HG03060 (cell line): ENCODE results near the gene ITIH4.

Experiments used
- ATAC-seq: cut with Tn5 transposase; IDR thresholded peaks from one replicate; pipeline ENCODE4 v1.9.1; 2021; ENCODE audit warnings: low read depth, moderate number of reproducible peaks; ENCODE audit not compliant: unreplicated experiment

The ITIH4 gene

DNA sequence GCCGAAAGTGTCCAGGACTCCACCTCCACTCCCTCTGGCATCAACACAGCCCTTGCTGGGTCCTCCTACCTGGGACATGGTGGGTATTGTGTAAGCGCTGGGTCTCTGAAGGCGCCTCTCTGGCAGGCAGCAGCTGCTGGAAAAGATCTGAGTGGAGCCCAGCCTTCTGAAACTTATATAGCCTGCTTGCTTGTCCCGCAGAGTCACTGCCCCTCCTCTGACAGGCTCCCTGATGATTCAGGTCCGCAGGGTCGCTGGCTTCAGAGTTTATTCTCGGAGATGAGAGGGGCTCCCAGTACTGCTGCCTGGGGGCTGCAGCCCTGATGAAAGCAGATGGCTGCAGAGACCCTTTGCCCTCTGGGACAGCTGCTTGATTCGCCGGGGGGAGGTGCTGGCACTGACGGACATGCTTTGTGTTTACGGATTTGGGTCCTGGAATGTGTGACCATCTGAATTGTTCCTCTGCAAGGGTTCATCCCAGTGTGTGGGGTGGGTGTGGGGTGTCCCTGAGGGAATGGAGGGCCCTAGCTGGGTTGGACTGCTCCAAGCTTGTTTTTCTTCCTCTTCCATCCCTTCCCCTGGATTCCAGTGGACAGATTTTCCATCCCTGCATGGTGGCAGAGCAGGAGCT lies 4.5 kb upstream of the ITIH4 start, which contains the start of gene MUSTN1:
Gene MUSTN1, minus strand, starts transcription at position 149 of the 631 bp plus-strand sequence. Its CDS starts 71 bp downstream, at position 78.
- no peak for ATAC-seq

DNA sequence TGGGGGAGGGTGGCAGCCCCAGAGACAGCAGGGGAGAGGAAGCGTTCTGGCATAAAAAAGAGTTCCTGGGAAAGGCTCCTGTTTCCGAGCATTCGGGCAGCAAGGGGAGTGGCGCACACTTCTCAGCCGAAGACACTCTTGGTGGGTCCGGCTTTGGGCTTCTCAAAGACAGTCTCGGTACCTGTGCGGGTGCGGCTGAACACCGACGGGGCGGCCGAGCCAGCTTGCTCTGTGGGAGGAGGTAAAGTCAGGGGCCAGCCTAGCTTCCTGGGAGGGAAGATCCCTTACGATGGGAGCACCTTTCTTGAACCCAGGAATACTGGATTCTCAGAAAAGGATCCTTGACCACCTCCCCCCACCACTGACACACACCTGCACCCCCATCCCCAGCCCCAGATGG lies 2.7 kb upstream of the ITIH4 start:
- no peak for ATAC-seq

DNA sequence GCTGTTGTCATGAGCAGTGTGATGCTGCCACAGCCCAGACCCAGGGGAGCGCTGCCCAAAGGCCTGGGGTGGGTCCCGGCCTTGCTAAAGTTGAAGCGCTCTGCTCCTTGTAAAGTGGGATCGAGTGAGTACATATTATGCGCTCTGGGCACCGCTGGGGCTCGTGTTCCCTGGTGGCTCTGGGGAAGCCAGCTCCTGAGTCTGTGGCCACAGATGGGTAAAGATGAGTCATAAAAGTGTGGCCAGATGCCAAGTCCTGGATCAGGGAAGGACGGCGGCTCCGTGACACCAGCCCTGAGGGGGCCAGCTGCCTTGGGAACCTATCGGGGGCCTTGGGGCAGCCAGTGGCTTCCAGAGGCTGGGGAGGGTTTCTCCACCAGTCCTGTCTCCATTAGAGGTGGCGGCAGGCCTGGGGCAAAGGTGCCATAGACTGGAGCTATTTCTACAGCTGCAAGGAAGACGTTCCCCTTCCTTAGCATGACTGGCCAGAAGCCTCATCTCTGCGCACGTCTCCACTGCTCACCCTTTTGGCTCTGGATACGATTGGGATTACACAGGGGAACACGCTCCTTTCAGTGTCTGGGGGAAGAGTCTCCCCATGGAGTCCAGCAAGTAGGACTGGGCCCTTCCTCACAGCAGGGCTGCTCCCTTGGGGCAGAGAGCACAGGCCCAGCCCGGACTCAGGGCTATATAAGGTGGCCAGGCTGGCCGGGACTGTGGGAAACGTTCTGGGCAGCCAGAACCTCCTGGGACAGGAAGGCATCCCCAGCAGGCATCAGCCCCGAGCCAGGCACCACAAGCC lies 1.2 kb upstream of the ITIH4 start:
- ATAC-seq, result no peak

DNA sequence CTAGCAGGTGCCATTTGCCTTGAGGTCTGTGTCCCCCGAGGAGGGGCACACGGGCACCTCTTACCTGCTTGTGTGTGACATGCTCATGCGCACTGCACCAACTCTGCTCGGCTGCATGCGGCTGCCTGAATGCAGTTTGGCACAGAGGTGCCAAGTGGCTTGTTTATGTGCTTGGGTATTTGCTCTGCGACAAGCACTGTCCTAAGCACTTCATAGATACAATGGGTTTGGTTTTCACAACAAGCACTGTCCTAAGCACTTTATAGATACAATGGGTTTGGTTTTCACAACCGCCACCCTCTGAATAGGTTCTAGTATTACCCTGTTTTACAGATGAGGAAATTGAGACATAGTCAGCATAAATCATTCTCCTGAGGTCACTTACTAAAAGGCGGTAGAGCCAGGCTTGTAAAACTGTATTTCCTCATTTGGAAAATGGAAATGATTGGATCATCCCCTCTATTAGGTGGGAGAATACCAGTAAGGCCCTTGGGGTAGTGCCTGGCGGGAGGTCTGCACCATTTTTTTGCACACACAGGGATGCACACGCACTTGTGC lies 487 bp downstream of the ITIH4 start:
- ATAC-seq, result no peak

DNA sequence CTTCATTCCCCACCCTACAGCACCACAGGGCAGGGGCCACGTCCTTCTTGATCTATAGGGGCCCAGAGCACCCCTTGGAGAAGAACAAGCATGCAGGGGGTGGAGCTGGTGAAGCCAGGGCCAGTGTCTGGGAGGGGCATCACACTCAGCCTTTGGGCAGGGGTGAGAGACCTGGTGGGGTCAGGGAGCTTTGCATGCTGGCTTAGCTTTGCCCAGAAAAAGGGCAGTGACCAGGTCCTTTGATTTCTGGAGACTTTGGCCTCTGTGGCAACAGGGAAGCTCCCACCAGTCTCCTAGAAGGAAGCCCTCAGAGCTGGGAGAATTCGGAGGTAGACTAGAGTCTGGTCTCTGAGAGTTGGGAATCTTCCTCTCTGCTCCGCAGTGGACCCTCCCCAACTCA lies 990 bp downstream of the ITIH4 start:
- no peak for ATAC-seq

DNA sequence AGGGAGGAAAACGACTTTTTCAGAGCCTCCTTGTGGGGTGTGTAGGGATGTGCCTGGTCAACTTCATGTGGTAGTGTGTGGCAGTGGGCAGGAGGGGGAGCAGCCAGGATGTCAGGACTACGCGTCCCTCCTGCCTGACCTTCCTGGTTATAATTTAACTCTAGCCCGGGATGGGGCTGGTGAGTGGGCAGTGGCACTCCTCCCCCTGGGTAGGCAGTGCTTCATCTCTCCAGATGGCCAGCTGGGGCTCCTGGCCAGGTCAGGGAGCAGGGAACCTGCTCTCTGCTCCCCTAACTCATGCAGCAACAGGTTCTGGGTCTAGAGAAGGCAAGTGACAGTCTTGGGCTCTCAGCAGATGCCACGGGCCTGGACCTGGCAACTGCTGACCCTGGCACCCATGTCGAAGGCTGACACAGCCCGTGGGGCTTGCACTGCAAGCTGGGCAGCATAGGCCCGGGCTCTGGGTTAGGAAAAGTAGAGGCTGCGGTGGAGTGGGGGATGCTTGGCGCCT lies 2.6 kb downstream of the ITIH4 start:
- no peak for ATAC-seq

DNA sequence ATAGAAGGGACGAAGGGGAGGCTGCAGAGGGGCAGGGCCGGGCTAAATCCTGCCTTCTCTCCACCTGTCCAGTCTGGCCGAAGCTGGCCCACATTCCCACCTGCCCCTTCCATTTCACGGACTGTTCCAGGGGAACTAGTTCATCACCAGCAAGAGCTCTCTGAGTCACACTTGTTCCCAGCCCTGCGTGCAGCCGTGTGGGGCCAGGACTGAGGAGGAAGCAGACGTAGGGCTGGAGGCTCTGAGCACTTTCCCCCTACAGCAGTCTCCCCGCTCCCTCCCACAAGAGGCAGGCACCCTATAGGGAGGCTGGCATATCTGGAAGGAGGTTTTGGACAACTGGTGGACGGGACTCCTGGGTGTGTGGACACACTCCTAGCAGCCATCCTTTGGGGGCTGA lies 3.0 kb downstream of the ITIH4 start:
- ATAC-seq, result no peak

DNA sequence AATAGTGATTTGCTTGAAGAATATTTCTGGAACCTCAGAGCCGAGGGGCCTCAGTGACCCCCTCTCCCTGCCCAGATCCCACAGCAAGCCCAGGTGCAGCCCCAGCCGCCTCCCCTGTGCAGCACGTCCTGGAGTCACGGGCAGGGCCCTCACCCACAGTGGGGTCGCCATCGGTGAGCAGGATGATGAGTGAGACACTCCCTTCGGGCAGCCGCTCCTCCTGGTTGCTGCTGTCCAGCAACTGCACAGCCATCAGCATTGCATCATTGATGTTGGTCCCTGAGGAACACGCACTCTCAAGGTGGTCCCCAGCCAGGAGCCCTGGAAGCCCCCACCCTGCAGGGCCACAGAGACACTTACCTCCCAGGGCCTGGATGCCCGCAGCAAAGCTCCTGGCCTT lies 6.4 kb downstream of the ITIH4 start:
- ATAC-seq, result no peak

DNA sequence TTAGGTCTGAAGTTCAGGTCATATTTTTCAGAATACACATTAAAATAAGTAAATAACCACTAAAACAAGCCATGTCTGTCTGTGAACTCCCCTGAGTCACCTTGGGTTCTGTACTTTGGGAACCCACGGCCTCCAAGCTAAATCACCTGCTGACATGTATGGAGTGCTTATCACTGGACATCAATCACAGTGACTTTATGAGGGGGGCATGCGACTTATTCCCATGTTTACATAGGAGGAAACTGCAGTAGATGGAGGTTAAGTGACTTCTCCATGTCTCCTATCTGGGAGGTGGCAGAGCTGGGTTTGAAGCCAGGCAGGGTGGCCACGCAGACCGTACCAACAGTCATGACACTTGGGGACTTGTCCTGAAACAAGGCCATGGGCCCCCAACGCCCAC lies 8.1 kb downstream of the ITIH4 start:
- ATAC-seq, result no peak

DNA sequence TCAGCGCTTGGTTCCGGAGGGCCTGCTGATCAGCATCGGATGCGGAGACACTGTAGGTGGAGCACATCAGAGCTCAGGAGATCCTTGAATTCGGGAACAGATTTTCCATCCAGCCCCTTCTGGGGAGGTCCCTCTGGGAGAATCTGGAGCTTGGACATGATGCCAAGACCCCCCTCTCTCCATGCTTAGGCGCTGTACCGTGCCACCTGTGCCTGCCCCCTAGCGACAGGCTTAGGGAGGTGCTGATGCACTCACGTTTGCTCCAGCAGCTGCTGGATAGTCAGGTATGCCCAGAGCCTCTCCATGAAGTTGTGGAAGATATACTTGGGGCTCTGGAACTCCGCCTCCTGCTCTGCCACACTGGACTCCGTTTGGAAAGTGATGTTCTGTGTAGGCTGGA lies 9.7 kb downstream of the ITIH4 start:
- ATAC-seq, result no peak

DNA sequence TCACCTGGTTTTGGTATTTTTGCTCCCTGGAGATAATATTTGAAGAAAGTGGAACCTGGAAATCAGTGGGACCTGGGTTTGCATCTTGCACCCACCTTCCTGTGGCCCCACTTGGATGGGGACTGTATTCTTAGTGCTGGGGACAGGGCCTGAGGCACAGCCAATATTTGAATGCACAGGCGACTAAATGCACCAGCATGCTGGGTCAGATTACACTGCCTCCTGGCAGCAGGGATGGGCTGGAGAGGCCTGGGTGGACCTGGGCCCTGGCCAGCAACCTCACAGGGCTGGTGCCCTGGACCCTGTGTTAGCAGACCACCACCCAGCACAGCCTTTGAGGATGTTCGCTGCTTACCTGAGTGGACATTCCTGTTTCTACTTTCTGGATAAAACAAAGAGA lies 10.5 kb downstream of the ITIH4 start:
- no peak for ATAC-seq

DNA sequence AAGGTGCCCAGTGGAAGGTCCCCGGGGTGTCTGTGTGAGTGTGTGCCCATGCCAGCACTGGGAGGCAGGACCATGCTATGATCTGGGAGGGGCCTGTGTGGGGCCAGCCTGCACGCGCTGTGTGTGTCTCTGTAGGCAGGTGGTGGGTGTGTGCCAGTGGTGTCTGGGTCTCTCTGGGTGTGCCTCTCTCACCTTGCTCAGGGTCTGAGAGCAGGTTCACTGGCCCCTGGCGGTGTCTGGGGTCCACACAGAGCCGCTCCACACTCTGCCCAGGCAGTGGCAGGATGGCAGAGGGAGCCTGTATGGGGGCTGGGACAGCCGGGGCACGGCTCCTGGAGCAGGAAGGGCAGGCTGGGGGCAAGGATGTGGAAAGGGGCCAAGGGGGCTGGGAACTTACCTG lies 12.6 kb downstream of the ITIH4 start:
- ATAC-seq, result no peak

DNA sequence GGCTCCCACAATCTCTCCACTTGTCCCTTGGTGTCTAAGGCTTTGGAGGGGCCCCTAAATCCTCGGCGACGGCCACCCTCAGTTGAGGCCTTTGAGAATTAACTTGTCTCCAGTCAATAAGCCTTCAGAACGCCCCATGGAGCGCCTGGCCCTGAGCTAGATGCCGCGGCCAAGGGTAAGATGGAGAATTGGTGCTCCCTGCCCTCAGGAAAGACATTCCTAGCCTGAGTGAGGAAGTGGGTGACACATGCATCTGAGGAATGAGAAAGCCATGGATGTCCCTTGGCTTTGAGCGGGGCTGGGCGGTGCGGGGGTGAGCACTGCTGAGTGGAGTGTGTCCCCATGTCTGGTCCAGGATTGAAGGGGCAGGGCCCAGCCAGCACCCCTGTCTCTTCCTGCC lies 13.3 kb downstream of the ITIH4 start:
- no peak for ATAC-seq

DNA sequence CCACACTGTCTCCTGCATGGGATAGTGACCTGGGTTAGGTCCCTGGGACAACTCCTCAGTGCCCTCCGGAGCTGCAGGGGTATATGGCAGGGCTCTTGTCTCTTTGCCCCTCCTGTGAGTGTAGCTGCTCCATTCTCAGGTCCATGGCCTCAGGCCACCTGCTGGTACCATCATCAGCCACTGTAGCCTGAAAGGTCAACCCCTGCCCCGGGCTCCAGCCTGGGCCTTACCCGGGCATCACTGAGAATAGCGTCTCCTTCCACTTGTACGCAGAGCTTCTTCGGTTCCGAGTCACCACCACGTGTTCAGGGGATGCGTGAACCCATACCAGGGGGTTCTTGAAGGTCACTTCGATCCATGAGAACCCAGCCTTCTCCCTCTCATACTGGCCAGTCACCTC lies 13.8 kb downstream of the ITIH4 start:
- no peak for ATAC-seq

DNA sequence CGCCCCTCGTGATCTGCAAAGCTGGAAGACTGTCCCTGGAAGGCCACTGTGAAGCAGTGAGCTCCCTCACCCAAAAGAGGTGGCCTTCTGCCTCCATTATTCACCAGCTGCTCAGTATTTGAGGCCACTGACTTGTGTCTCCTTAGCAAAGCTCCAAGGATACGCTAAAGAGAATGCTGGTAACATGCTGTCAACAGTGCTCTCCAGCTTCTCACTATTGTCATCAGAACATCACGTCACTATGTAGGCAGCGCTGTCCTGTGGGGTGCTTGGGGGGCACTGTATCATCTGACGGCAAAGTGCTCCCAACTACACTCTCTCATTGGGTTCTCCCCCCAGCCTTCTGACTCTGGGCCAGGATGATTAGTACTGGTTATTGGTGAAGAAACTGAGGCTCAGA lies 14.3 kb downstream of the ITIH4 start:
- no peak for ATAC-seq

DNA sequence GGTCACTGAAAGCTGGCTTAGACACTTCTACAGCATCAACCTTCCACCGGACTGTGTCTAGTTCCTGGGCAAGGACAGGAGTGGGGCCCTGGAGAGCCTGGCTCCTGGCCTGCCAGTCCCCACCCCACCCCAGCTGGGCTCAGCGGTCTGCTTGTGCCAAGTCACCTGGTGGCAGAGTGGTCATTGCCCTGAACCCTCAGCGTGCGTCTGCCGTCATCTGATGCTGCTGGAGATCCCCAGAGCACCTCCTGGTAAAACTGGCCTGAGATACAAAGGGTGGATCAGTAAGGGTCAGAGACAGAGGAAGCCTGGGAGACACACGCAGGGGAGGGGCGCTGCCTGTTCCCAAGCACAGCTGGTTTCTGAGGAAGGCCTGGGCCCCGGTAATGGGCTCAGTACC lies 16.7 kb downstream of the ITIH4 start:
- no peak for ATAC-seq

DNA sequence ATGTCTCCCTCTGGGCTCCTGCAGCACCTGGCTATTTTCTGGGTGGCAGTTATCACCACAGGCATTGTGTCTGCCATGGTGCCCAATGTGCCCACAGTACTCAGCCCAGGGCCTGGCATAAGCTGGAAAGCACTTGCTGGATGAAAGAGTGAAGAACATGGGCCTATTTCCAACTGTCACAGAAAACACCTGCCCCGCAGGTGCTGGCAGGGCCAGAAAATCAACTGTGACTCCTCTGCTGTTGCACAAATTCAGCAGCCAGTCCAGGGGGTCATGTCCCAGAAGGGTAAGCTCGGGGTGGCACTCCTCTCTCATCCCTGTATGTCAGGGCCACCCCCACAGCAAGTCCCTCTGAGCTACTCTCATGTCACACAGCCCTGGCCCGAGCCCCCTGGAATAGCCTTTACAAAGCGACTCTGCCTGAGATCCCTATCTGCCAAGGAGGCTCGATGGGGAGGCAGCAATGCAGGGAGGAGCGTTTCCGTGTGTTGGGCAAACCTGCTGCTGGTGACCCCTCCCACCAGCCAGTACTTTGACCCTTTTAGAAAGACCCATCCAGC lies 18.9 kb downstream of the ITIH4 start:
- ATAC-seq, result no peak

DNA sequence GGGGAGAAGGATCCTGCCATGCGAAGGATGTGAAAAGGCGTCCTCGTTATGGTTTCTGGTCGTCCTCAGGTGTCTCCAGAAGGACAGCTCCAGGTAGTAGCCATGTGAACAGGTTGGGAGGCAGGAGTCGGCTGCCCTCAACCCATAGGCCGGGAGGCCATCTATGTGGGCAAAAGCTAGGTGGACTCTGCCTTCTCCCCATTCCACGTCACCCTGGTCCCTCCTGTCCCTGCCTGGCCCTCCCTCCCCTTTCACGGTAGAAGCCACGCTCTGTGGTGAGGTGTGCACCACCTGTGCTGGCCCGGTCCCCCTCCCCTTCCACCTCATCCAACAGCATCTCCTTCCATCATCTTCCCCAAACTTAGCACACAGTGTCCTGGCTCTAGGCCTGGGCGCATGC lies 19.5 kb downstream of the ITIH4 start:
- ATAC-seq, result no peak

DNA sequence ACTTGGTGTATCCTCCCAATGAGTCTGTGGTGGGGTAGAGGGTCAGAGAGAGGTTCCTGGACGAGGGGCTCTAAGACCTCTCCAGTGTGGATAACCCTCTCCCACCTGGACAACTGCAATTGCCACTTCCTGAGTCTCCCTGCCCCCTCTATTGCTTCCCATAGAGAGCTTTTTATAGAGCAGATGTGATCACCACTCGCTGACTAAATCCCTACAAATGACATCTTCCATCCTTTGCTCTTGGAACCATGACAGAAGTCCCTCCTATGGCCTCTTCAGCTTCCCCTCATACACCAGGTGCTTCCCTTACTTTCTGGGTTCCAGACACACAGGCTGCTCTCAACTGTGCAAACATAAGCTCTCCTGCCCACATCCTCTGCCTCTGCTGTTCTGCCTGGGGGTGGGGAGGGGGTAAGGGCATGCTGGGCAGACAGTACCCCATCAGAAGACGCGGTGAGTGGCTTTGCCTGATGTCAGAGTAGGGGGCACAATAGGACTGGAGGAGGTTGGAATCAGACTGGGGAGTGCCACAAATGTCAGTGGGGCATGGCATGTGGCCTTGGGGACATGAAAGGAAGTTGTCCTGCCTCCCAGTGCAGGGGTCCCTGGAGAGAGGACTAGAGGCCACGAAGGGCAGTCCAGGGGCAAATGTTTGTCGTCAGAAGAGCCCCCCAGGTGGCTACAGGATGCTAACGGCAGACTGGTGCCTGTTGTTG lies 20.7 kb downstream of the ITIH4 start:
- ATAC-seq, result no peak

DNA sequence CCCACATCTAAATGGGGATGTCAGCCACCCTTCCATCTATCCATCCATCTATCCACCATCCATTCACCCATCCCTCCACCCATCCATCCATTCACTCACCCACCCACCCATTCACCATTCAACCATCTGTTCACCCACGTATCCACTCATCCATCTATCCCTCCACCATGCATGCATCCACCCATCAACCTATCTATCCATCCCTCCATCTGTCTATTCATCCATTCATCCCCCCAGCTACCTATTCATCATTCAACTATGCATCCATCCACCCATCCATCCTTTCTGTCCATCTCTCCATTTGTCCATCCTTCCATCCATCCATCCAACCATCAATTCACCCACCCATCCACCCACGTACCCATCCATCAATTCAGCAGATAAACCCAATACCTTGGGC lies 21.3 kb downstream of the ITIH4 start:
- no peak for ATAC-seq
